GM12865 (cell line): ENCODE results near the gene HCK.

Experiments
- DNase-seq: peaks from one replicate; pipeline ENCODE4 v3.0.0; 2010; ENCODE audit warnings: low read depth
- H3K4me3 ChIP-seq: 2 replicates; pipeline ENCODE4 v1.5.1; 2011; ENCODE audit warnings: mild to moderate bottlenecking, low read depth, low read length, control low read depth
- CTCF ChIP-seq: IDR thresholded peaks from 2 replicates; pipeline ENCODE4 v1.5.1; 2011; ENCODE audit warnings: low read length, control low read depth, low read depth, inconsistent platforms; ENCODE audit not compliant: insufficient read depth; ENCODE audit errors: missing control alignments

Gene HCK

GRCh38 chr20:32062776-32063170, 10.7 kb downstream of the HCK start:
- H3K4me3 ChIP-seq: no peak overlapping the region
- no peak for TF ChIP-seq CTCF
- DNase-seq: peak; percentile 75

GRCh38 chr20:32063695-32064094, 11.7 kb downstream of the HCK start:
- TF ChIP-seq CTCF: no peak
- H3K4me3 ChIP-seq: no peak overlapping the region
- DNase-seq: no peak

GRCh38 chr20:32064667-32065066, 12.6 kb downstream of the HCK start:
- no peak overlapping the region for H3K4me3 ChIP-seq
- peak; percentile 78 for DNase-seq
- TF ChIP-seq CTCF: no peak

GRCh38 chr20:32067234-32067821, 15.3 kb downstream of the HCK start:
- peak; percentile 37 for DNase-seq
- no peak for TF ChIP-seq CTCF
- no peak overlapping the region for H3K4me3 ChIP-seq

GRCh38 chr20:32068174-32068573, 16.1 kb downstream of the HCK start:
- H3K4me3 ChIP-seq: no peak overlapping the region; the same call in 1 of the 2 replicates
- no peak for DNase-seq
- TF ChIP-seq CTCF: no peak

GRCh38 chr20:32069711-32070110, 17.7 kb downstream of the HCK start:
- DNase-seq: no peak
- TF ChIP-seq CTCF: no peak
- H3K4me3 ChIP-seq: no peak overlapping the region

GRCh38 chr20:32070282-32070681, 18.2 kb downstream of the HCK start:
- DNase-seq: no peak
- no peak for TF ChIP-seq CTCF
- H3K4me3 ChIP-seq: no peak overlapping the region
